Hepatocyte (in vitro differentiated cells): Measurements from ENCODE around the gene PCNX4. TPM values are rescaled to one million over a fixed set of nuclear protein-coding genes. Genes with fewer than 3 reads are reported as not detected.

Source experiments
- DNase-seq: peaks from one replicate; pipeline ENCODE4 v3.0.0-alpha.2; 2016; ENCODE audit warnings: low spot score
- H2AFZ ChIP-seq: fragments of 200-600 bp; sonication (generic); 2 replicates; pipeline ENCODE4 v1.6.0; 2016; ENCODE audit warnings: antibody characterized with exemption, mild to moderate bottlenecking
- H3K27ac ChIP-seq: fragments of 200-600 bp; sonication (generic); 2 replicates; pipeline ENCODE4 v1.5.1; 2016; ENCODE audit warnings: mild to moderate bottlenecking
- H3K27me3 ChIP-seq: fragments of 200-600 bp; sonication (generic); 2 replicates; pipeline ENCODE4 v1.6.1; 2016
- H3K36me3 ChIP-seq: fragments of 200-600 bp; sonication (generic); replicated peaks from 2 replicates; pipeline ENCODE4 v1.5.1; 2016; ENCODE audit warnings: low read depth; ENCODE audit not compliant: insufficient read depth
- H3K4me1 ChIP-seq: fragments of 200-600 bp; sonication (generic); 2 replicates; pipeline ENCODE4 v1.5.1; 2016; ENCODE audit warnings: mild to moderate bottlenecking, moderate library complexity; ENCODE audit not compliant: insufficient read depth
- H3K4me2 ChIP-seq: fragments of 200-600 bp; sonication (generic); 2 replicates; pipeline ENCODE4 v1.6.0; 2016
- H3K4me3 ChIP-seq: fragments of 200-600 bp; sonication (generic); 2 replicates; pipeline ENCODE4 v1.5.1; 2016; ENCODE audit warnings: mild to moderate bottlenecking
- H3K79me2 ChIP-seq: fragments of 200-600 bp; sonication (generic); 2 replicates; pipeline ENCODE4 v1.6.0; 2017; ENCODE audit warnings: mild to moderate bottlenecking
- H3K9me2 ChIP-seq: fragments of 200-600 bp; sonication (generic); replicated peaks from 2 replicates; pipeline ENCODE4 v1.6.0; 2017; ENCODE audit warnings: mild to moderate bottlenecking; ENCODE audit not compliant: insufficient read depth
- H3K9me3 ChIP-seq: fragments of 200-600 bp; sonication (generic); 2 replicates; pipeline ENCODE4 v1.5.1; 2016; ENCODE audit warnings: low read depth, mild to moderate bottlenecking
- H4K20me1 ChIP-seq: fragments of 200-600 bp; sonication (generic); 2 replicates; pipeline ENCODE4 v1.6.0; 2016; ENCODE audit warnings: mild to moderate bottlenecking; ENCODE audit not compliant: insufficient read depth, poor library complexity, severe bottlenecking
- CTCF ChIP-seq: fragments of 200-600 bp; sonication (generic); IDR thresholded peaks from 2 replicates; pipeline ENCODE4 v1.5.1; 2016; ENCODE audit warnings: antibody characterized with exemption, mild to moderate bottlenecking; ENCODE audit not compliant: poor library complexity
- EZH2 ChIP-seq: fragments of 200-600 bp; sonication (generic); IDR thresholded peaks from 2 replicates; pipeline ENCODE4 v1.6.1; 2016; ENCODE audit warnings: antibody characterized with exemption, mild to moderate bottlenecking, borderline replicate concordance
- EZH2phosphoT487 ChIP-seq: fragments of 200-600 bp; sonication (generic); IDR thresholded peaks from one replicate; pipeline ENCODE4 v1.6.1; 2018; ENCODE audit warnings: antibody characterized with exemption, mild to moderate bottlenecking, low read depth, moderate library complexity; ENCODE audit not compliant: unreplicated experiment, severe bottlenecking
- WGBS: methylation state at CpG from one replicate; pipeline ENCODE4 v1.1.6; 2016; ENCODE audit warnings: low lambda C conversion rate; ENCODE audit errors: missing lambda C conversion rate; 5-methylcytosine and 5-hydroxymethylcytosine counted together
- polyA plus RNA-seq: library from polyadenylated mRNA; unstranded; fragments of >200 nt; fragmentation: Nextera tagmentation; extraction: Ambion mirVana; gene quantifications from 2 replicates; pipeline ENCODE4 v1.2.1, GENCODE V29; 2016
- total RNA-seq: library from RNA; depleted of rRNA; stranded (reverse); fragments of >200 nt; gene quantifications from 2 replicates; pipeline ENCODE4 v1.2.3, GENCODE V29; 2014

PCNX4 gene
- total and polyA plus RNA-seq, 2 experiments from 2014 or later, result 28.8 to 60.0 TPM

- Histone ChIP-seq H4K20me1 (no peaks in the 10 kb centered on the region), H3K9me3 (no peaks in the 10 kb centered on the region), H3K9me2 (no peaks in the 10 kb centered on the region), H3K79me2 (peaks cover 18% of the 10 kb centered on the region), H3K4me3 (no peak overlapping the region), H3K4me1 (peaks cover 8% of the 10 kb centered on the region), H2AFZ (peak overlapping the region; percentile 10), H3K4me2 (no peak overlapping the region), H3K27me3 (no peaks in the 10 kb centered on the region), H3K36me3 (no peaks in the 10 kb centered on the region), H3K27ac (no peak overlapping the region)
- no peak for DNase-seq
- TF ChIP-seq EZH2phosphoT487, result no peak
- TF ChIP-seq EZH2, result no peak
- no peak for TF ChIP-seq CTCF
- WGBS, result 53% methylated on average over 4 of the region's 4 CpGs
Observed at GRCh38 chr14:60089221-60089620, 2.5 kb upstream of the PCNX4 start.

GRCh38 chr14:60090864-60091519, 731 bp upstream of the PCNX4 start:
- WGBS, result 12% methylated on average over 16 of the region's 16 CpGs

GRCh38 chr14:60092526-60092920, 800 bp downstream of the PCNX4 start:
- H3K4me3 ChIP-seq, result peak overlapping the region; percentile 47
- no peak for TF ChIP-seq CTCF
- no peak for TF ChIP-seq EZH2phosphoT487
- TF ChIP-seq EZH2, result no peak
- peak overlapping the region; percentile 86 for H3K4me2 ChIP-seq
- DNase-seq, result peak; percentile 38
- peak overlapping the region; percentile 64 for H2AFZ ChIP-seq
- peaks cover 51% of the 10 kb centered on the region for H3K79me2 ChIP-seq
- WGBS, result 0% methylated on average over 14 of the region's 14 CpGs
- peaks cover 16% of the 10 kb centered on the region for H3K4me1 ChIP-seq
- no peaks in the 10 kb centered on the region for H3K9me3 ChIP-seq
- H4K20me1 ChIP-seq, result peaks cover 10% of the 10 kb centered on the region
- no peaks in the 10 kb centered on the region for H3K36me3 ChIP-seq
- H3K27ac ChIP-seq, result peak overlapping the region; percentile 98
- H3K9me2 ChIP-seq, result no peaks in the 10 kb centered on the region
- no peaks in the 10 kb centered on the region for H3K27me3 ChIP-seq

More at GRCh38 chr14:60090864-60091519, 731 bp upstream of the PCNX4 start:
- H3K36me3 ChIP-seq, result no peaks in the 10 kb centered on the region
- H3K9me3 ChIP-seq, result no peaks in the 10 kb centered on the region
- H3K4me1 ChIP-seq, result peaks cover 16% of the 10 kb centered on the region
- peaks cover 36% of the 10 kb centered on the region for H3K79me2 ChIP-seq
- TF ChIP-seq CTCF (no peak), EZH2 (no peak), EZH2phosphoT487 (no peak)
- peak; percentile 61 for DNase-seq
- no peaks in the 10 kb centered on the region for H3K27me3 ChIP-seq
- peak overlapping the region; percentile 90 for H2AFZ ChIP-seq
- peak overlapping the region; percentile 98 for H3K27ac ChIP-seq
- H3K9me2 ChIP-seq, result no peaks in the 10 kb centered on the region
- H4K20me1 ChIP-seq, result peaks cover 10% of the 10 kb centered on the region
- H3K4me3 ChIP-seq, result peak overlapping the region; percentile 23
- H3K4me2 ChIP-seq, result peak overlapping the region; percentile 76
